ENCODE measurements around the gene ERMAP.

GRCh38 chr1:42793824-42794223 is 23.1 kb upstream of the ERMAP start:
- no peak for TF ChIP-seq CTCF (IDR thresholded peaks at IDR 0.05 in 4 of 5, conservative IDR thresholded peaks at IDR 0.05 in 1 of 5)
- TF ChIP-seq POLR2A (IDR thresholded peaks at IDR 0.05) = no peak

All from gastrocnemius medialis (tissue), 4 donors.